HG03439 (cell line): ENCODE results near the gene IL1RAPL1.

Experiments
- ATAC-seq: cut with Tn5 transposase; IDR thresholded peaks from one replicate; pipeline ENCODE4 v1.9.1; 2021; ENCODE audit warnings: mild to moderate bottlenecking, moderate library complexity; ENCODE audit not compliant: unreplicated experiment

IL1RAPL1 gene

GRCh38 chrX:29948653-29949052 lies 1361.4 kb downstream of the IL1RAPL1 start:
- no peak for ATAC-seq

- ATAC-seq: no peak
These were observed 1364.8 kb downstream of the IL1RAPL1 start for GRCh38 chrX:29952016-29952415.

DNA sequence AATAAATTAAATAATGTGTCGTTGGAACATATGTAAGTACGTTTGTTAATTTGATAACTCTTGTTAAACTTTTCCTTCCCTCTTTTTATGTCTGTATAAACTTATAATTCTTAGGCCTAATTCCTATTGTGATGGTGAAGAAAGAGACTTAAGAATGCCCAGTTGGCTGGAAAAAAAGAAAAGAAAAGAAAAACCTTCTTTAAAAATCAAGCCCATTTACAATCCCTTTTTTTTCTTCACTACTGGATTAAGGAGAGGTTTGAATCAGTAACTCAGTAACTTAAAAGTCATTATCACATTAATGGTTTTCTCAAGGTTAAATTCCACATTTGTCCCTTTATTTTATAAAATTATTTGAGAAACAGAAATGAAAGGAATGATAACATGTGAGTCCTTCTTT lies 1374.8 kb downstream of the IL1RAPL1 start:
- ATAC-seq: no peak

DNA sequence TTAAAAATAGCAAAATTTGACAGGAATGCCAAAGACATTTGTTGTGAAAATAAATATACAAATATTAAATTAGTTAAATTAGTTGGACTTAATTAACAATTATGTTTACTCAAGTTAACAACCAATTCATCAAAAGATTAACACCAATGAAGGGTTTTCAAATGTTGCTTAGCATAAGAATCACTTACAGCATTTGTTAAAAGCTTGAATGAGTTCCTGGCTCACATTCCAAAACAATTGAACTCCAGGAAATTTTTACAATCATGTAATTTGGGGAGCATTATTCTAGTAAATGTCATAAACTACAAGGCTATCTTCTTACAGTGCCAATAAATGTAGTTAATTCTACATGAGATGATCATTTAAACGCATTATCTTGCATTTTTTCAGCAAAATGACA lies 1378.4 kb downstream of the IL1RAPL1 start:
- ATAC-seq: no peak

DNA sequence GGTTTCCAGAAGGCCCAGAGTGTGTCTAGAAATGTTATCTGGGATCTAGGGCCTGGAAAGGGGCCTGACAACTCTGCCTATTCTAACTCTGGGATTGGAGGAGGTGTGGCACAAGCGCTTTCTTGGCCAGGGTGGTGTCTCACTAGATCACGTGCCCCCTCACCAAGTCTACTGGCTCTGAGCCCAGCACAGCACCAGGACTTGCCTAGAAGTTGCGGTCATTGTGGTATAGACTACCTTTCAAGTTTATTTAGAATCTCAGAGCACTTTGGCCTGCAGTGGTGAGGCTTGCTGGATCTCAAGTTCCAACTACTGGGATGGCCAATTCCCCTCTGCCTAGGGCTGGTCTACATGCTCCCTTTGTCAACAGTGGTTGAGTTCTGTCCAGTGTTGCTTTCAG lies 1404.8 kb downstream of the IL1RAPL1 start:
- ATAC-seq: no peak

DNA sequence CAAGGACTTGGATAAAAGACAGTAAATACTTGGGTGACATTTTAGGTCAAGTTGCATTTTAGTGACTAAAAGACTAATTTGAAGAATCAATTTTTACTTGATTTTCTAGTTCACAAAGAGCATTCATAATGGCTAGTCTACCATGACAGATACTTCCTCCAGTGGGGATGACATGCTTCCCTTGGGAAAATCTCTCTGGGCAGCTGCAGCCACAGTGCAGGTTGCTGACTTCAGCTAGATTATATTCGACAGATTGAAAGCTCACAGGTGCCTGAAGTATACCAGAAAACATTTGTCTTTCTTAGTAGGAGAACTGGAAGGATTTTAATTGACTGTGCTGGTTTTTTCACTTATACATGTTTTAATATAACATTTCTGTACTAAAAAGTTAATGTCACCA lies 1418.6 kb downstream of the IL1RAPL1 start:
- no peak for ATAC-seq
